Stromal cell of bone marrow (primary cell): Measurements from ENCODE around the gene USP24.

Experiments
- DNase-seq: peaks from one replicate; pipeline ENCODE4 v3.0.0-alpha.2; 2012; ENCODE audit warnings: low read depth

The USP24 gene

GRCh38 chr1:55069280-55069679 is 145.9 kb downstream of the USP24 start:
- DNase-seq: no peak

GRCh38 chr1:55068638-55069037 is 146.5 kb downstream of the USP24 start:
- no peak for DNase-seq

GRCh38 chr1:55067914-55068313 is 147.2 kb downstream of the USP24 start:
- no peak for DNase-seq

GRCh38 chr1:55067022-55067778 is 148.0 kb downstream of the USP24 start:
- no peak for DNase-seq

- DNase-seq: no peak
Observed at GRCh38 chr1:55065648-55066047, 149.5 kb downstream of the USP24 start.

GRCh38 chr1:55064861-55065263 is 150.3 kb downstream of the USP24 start:
- peak; percentile 31 for DNase-seq

GRCh38 chr1:55064071-55064581 is 151.0 kb downstream of the USP24 start:
- DNase-seq: no peak

- DNase-seq: no peak
Observed at GRCh38 chr1:55063577-55063942, 151.6 kb downstream of the USP24 start.

- DNase-seq: no peak
Observed at GRCh38 chr1:55062801-55063576, 152.2 kb downstream of the USP24 start.

- DNase-seq: no peak
Observed at GRCh38 chr1:55061706-55062321, 153.3 kb downstream of the USP24 start.

GRCh38 chr1:55061000-55061705 is 154.0 kb downstream of the USP24 start:
- no peak for DNase-seq

GRCh38 chr1:55060133-55060999 is 154.8 kb downstream of the USP24 start:
- peak; percentile 27 for DNase-seq

GRCh38 chr1:55059302-55060132 is 155.6 kb downstream of the USP24 start:
- DNase-seq: no peak

- DNase-seq: no peak
Observed at GRCh38 chr1:55057956-55058298, 157.2 kb downstream of the USP24 start.

- DNase-seq: no peak
Observed at GRCh38 chr1:55057270-55057955, 157.8 kb downstream of the USP24 start.

GRCh38 chr1:55056632-55056992 is 158.6 kb downstream of the USP24 start:
- no peak for DNase-seq

GRCh38 chr1:55055951-55056631 is 159.1 kb downstream of the USP24 start:
- no peak for DNase-seq

- DNase-seq: no peak
Observed at GRCh38 chr1:55055084-55055882, 159.9 kb downstream of the USP24 start.
